Non-pigmented ciliary epithelial cell (primary cell): ENCODE results near the gene TRIM8.
"Not testable (repeated sequence)": the region's sequence is repeated elsewhere in the genome, so short reads cannot be mapped to it uniquely, and the experiment has no call there.

ENCODE experiments used
- DNase-seq: peaks from one replicate; pipeline ENCODE4 v3.0.0-alpha.2; 2010; ENCODE audit warnings: low read depth

The TRIM8 gene

GRCh38 chr10:102670871-102671434, 26.7 kb downstream of the TRIM8 start:
- no peak for DNase-seq

DNA sequence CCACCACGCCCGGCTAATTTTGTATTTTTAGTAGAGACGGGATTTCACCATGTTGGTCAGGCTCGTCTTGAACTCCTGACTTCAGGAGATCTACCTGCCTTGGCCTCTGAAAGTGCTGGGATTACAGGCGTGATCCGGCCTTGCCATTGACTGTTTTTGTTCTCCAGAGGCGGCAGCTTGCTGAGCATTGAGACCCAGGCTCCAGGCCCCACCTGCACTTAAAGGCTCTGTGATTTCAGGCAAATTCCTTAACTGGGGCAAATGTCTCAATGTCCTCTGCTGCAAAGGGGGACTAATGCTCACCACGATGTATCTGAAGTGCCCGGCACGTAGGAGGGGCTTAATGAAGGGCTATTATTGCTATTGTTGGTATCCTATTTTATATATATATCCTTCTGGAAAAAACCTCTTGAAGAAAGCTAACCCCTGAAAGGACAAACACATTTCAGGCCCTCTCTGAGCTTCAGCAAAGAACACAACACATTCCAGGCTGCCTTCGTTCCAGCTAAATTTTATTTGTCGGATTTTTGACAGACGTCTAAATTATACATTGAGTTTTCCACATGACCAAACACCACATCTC, 29.0 kb downstream of the TRIM8 start:
- no peak for DNase-seq

- DNase-seq: peak; percentile 45
Measured at GRCh38 chr10:102673819-102674511, 29.7 kb downstream of the TRIM8 start.

- no peak for DNase-seq
Measured at GRCh38 chr10:102674566-102674965, 30.3 kb downstream of the TRIM8 start.

GRCh38 chr10:102675011-102675665, 30.9 kb downstream of the TRIM8 start:
- DNase-seq: no peak

DNA sequence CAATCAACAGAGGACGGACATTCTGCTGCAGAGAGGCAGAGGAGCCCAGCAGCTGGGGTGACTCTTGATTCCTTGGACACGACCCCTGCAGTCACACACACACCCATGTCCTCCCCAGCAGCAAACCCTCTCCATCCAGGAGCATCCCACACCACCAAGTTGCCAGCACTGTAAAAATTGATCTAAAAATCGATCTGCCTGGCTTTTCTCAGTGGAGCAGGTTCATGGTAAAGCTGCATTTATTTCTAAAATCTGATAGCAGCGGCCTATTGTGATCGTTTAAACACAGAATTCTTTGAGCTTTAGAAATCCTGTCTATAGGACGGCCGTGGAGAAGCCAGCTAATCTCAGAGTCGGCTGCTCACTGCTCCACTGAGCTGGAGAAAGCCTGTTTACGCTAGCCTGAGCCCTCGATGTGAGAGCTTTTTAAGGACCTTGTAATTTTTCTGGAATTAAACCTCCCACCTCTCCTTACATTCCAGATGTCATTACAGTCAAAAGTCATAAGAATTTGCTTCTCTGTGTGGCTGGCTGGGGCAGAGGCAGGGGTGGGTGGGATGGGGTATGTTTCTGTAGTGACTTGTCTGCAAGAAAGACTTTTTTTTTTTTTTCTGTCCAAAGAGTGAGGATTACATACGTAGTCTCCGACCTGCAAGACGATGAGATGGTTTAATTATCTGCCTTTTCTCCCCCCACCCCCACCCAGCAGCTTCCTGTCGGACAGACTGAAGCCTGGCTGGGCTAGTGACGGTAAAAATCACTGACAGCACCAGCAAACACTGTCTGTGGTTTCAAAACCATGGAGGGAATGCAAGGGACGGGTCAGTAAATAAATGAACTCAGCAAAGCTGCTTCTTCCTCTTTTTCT, 31.6 kb downstream of the TRIM8 start:
- peak; percentile 96 for DNase-seq

DNA sequence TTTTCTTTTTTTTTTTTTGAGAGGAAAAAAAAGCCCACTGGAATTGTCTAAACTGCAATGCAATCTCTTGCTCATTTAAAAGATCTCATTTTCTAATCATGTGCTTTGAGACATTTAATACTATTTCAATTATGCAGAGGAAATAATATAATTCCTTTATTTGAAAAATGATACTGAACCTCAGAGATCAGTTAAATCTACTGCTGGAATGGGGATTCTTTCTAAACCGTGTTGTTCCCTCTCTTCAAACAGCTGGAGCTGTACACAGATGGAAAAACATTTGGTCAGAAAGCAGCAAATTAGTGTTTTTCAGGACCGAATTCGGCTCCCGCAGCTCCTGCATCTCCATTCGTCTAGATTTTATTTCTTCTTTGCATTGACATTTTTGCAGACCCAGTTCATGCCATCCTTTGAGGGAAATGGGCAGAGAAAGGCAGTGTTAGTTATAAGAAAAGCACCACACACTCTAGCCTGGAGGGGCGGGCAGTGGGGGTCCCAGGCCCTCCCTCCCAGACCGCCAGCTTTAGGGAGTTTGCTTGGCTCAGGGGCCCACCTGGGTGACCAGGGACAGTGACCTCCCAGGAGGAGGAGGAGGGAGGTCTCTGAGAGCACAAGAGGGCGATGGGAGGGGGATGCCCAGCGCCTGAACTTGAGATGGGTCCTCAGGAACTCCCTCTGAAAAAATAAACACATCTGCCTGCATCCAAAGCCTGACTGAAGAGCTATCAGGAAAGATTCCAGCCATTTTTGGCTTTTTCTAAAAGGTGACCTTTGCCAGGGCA, 32.4 kb downstream of the TRIM8 start:
- DNase-seq: no peak

DNA sequence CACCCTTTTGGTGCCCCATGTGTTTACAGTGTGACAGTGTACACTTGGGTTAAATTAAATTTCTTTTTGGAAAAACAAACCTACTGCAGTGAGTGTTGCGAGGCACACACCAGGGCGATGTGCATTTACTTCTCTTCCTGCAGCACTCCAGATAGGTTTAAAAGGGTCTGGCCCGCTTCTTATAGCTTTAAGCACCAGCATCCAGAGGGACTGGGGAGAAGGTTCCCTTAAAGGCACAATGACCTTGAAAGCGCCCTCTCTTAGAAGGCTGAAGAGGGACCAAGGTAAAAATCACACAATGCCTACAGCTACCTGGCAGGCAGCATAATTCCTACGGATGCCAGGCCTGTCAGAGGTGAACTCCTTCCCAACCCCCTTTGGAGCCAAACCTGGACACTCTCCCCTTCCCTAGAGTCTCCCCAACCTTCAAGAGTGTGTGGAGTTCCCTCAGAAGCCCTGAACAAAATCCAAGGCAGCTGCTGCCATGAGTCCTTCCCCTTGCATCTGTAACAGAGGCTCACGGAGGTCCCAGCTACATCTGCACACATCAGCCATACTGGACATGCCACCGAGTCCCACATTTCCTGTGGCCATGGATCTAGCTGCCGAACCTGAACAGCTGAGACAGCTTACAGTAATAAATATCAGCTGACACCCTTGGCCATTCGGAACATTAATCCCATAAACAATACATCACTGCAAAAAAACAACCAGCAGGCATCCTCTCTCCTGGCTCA, 33.2 kb downstream of the TRIM8 start:
- no peak for DNase-seq

DNA sequence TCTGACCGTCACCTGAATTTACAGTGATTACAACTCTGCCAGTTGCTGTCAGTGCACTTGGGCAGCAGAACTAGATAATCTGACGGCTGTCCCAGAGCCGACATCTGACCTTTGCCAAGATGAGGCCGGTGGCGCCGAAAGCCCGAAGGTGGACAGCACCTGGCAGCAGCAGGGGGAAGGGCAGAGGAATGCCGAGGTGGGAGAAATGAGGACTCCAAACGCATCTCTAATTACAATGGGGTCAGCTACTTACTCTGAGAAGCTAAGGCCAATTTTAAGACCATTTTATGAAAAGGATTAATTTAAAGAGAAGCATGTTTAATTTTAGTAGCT, 33.8 kb downstream of the TRIM8 start:
- no peak for DNase-seq

DNA sequence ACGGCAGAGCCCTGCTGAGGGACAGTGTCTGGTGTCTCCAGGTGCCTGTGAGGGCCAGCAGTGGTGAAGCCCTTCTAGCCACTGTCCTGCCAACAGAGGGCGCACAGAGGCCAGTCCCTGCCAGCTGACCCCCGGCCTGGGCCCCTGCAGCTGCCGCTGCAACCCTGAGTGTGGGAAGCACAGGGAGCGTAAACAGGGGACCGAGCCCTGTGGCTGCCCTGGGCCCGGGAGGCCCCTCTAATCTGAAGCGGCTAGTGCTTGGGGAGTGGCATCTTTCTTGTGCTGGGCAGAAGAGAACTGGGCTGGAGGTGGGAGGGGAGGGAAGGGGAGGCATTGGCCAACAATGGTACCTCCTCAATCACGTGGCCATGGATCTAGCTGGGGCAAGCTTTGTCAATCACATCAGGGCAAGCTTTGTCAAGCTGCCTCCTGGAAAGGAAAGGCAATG, 34.6 kb downstream of the TRIM8 start:
- DNase-seq: no peak

GRCh38 chr10:102679596-102679995, 35.3 kb downstream of the TRIM8 start:
- DNase-seq: no peak

DNA sequence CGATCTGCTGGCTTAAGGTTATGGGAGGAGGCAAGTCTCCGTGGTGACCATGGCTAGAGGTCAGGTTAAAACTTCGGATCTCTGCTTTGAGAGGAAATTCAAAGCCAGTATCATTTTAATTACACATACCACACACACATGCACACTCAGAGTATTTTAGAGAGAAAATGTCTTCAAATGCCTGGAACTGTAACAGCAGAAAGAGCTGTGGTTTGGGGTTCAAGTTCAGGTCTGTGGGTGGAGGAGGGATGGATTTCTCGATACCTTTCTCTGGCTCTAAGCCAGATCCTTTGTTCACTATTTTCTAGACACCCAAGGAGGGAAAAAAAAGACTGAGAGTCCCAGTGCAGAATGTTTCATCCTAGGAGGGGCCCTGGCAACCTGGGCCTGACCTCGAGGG, 37.4 kb downstream of the TRIM8 start:
- DNase-seq: no peak

DNA sequence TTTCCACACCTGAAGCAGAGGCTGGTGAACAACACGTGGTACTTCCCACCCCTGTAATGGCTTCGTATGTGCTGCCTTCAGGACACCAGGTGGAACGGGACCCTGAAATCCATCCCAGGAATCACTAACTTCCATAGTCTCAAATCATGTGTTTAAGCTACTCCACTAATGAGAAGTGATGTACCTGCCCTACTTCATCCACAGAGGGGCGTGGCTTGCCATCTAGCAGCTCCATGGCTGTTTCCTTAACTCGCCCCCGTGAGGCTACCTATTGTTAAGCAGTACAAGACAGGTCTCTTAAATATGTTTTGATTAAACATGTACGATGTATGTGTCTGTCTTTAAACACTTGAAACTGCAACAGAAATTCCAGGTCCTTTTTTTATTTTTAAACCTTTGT, 38.1 kb downstream of the TRIM8 start:
- DNase-seq: no peak

DNA sequence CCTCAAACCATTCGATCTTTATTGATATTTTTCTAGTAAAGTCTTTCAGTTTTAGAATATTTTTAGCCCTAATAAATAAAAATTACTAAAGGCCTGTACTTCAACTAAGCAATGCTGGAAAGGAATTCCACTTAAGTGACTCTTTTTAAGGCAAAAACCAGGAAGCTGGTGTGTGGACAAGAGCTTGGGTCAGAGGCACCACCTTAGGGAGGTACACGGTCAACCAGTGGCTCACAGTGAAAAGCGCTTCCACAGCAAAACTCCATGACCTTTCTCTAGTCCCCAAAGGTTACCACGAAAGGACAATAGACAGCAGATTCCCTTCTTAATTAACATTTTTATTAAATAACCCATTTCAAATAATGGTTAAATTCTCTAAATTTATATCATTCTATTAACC, 38.7 kb downstream of the TRIM8 start:
- no peak for DNase-seq

- DNase-seq: no peak
Measured at GRCh38 chr10:102683736-102684135, 39.5 kb downstream of the TRIM8 start.

DNA sequence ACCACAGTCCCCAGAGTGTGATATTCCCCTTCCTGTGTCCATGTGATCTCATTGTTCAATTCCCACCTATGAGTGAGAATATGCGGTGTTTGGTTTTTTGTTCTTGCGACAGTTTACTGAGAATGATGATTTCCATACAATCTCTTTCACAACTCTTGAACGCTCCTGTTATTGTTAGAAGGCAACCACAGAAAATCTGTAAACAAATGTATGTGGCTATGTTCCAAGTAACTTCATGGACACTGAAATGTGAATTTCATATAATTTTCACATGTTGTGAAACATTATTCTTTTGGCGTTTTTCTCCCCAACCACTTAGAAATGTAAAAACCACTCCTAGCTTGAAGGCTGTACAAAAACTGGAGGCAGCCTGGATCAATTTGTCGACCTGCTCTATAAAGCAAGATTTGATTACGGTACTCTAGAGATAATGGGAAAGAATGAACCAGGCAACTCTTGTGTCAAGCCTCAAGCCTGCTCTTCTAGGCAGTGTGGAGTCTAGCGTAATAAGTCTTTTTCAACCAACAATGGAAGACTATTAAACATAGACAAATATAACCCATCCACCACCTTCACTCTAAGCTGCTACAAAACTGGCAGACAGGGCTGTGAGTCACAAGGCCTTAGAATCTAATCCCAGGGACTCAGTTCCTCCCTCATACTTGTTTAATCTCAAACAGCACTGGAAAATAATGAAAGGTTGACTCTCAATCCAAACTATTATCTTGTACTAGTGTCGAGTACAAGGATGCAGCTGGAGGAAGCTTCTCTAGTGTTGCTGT, 47.2 kb downstream of the TRIM8 start:
- no peak for DNase-seq

GRCh38 chr10:102695401-102695800, 51.1 kb downstream of the TRIM8 start:
- not testable (repeated sequence) for DNase-seq

- no peak for DNase-seq
Measured at GRCh38 chr10:102696736-102697135, 52.5 kb downstream of the TRIM8 start.

DNA sequence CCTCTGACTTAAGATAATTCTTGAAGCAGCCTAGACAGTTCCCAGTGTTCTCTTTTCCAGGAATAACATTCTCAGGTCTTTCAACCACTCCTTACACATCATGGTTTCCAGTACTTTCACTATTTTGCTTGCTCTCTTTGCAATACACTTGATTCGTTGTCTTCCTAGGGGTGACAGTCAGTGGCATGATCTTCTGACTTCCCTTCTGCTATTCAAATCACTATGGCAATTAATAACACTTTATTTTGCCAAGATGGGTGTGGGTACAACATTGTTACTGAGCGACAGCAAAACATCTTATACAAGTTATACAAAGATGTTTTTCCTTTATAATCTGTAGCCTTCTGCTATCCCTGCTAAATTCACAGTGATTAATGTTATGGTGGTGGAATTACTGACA, 54.6 kb downstream of the TRIM8 start:
- no peak for DNase-seq

GRCh38 chr10:102701272-102701671, 57.0 kb downstream of the TRIM8 start:
- no peak for DNase-seq
